Stimulated activated CD4-positive, alpha-beta T cell treated with anti-CD3 and anti-CD28 coated beads, Interleukin-4, amount 100 ng/mL, for 4 hours (primary cell): ENCODE results near the gene DACH2.

Source experiments
- DNase-seq, 2 experiments: peaks; one replicate each; pipeline ENCODE4 v3.0.0-alpha.2; 2020

Gene DACH2

DNA sequence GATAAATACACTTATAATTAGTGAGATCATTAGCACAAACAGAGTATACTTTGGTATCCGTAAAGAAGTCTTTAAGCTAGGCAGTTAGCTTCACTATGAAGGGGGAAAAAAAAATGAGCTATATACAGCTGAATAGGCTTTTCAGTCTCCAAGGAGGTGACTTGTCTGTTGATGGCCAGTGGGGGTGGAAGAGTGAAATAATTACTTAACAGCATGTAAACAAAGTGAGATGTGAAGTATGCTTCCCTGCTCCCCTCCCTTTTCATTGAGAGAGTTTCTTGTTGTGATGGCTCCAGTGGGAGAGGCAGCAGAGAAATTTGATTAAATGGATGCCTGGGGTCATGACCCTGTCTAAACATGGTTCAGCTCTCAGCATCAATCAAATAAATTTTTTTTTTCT is 180.9 kb downstream of the DACH2 start:
- DNase-seq = no peak

GRCh38 chrX:86348669-86349068 is 200.4 kb downstream of the DACH2 start:
- no peak for DNase-seq

- no peak for DNase-seq
Observed at GRCh38 chrX:86349115-86349514, 200.9 kb downstream of the DACH2 start.

GRCh38 chrX:86369847-86370630 is 221.8 kb downstream of the DACH2 start:
- no peak for DNase-seq

DNA sequence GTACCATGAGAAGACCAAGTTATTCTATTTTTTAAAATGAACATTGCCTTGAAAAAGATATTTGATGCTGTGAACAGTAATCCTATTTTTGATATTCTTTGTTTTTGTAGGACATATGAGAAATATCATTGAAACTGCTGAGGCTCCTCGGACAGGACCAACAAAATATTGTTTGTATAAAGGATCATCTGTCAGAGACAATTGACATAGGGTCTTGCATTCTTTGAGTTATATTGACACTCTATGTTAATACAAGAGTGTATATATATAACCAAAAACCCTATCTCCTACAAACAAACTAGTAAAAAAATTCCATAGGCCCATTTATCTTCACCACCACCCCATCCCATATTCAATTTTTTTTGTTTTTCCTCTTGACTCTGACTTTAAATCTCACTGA is 222.7 kb downstream of the DACH2 start:
- no peak for DNase-seq

DNA sequence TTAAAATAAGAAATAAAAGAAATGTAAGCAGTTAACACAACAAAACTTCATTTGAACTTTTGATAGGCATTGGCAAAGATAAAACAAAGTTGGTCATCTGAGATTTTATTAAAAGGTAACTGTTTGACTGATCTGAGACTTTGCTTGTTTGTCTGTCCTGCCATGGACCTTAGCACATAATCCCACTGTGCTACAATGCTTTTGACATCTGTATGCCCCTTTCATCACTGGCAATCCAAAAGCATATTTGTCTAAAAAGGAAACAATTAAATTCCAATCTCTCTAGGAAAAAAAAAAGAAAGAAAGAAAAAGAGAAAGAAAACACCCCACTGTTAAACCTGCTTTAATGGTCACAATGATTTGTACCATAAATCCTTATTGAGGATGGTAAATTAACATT is 231.0 kb downstream of the DACH2 start:
- no peak for DNase-seq

DNA sequence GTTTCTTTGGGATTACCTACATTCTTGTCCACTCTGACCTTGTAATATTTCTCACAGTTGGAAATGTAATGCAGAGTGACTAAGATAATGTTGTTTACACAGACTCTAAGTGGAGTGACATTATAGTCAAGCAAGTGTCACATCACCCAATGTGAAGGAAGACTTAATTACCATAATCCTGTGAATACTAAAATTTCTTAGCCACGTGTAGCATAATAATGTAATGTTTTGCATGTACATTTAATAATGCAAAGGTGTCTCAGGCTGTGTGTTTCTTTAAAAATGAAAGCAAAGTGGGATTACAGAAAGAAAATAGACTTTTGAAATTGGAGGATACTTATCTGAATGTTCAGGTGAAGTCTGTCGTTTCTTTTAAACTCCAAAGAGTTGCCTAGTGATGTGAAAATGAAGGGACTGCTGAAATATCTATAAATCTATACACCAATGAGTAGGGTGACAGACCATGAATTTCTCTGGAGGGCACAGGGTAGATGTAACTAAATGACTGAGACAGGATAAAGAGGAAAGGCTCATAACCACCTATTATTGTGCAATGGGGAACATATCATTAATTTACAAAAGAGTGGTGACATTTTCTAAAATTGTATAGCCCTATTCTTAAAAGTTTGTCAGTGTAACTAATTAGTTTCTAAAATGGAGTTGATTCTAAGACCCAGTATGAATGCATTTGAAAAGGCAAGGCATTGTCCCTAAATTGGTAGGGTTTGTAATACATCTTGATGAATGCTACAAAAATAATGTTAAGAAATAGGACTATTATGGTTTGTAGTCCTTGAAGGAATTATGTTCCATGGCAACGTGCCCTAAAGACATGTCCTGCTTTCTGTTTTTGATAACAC is 235.7 kb downstream of the DACH2 start:
- DNase-seq = no peak

DNA sequence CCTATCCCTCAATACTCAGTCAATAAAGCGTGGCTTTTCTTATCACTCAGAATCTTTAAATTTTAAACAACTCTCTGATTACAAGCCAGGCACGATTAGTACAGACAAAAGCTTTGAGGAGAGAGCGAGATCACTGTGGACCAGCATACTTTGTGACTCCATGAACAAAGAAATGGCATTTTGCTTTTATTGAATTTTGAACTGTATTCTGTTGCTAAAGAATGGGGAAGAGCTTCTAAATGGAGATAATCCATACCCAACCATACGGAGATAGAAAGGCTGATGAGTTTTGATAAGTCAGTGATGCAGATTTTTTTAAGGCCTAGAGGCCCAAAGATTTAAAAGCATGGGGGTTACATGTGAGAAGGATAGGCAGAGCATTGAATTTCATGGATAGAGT is 259.1 kb downstream of the DACH2 start:
- no peak for DNase-seq

GRCh38 chrX:86421771-86422170 is 273.5 kb downstream of the DACH2 start:
- no peak for DNase-seq

- no peak for DNase-seq
Observed at GRCh38 chrX:86436116-86436515, 287.9 kb downstream of the DACH2 start.

DNA sequence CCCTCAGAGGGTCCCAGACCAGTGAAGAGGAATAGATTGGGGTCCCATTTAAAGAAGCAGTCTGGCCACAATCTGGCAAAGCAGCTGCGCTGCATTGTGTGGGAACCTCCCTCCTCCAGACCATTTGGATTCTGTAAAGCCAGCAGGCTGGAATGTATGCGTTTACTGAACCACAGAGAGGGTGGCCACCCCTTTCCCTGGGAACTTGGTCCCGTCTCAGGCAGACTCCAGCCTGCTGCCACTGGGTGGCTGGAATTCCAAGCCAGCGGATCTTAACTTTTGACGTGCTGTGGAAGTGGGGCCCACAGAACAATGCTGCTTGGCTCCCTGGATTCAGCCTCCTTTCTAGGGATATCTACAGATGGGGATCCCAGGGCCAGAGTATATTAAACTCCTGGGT is 307.2 kb downstream of the DACH2 start:
- DNase-seq = no peak

DNA sequence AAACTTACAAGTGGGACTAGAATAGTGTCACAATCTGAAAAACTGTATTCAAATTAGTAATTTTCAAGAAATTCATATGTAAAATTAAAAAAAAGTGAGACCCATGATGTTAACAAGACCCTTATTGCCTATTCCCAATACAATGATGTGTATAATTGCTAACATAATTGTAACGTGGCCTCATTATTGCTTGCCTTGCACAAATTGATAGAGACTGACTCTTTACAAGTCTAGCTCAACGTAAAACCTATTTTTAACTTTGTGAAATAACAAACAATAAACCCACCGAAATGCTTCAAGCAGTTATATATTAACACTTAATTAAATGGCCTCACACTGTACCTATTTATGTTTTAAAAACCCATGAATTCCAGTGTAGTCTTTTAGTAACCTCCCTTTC is 312.5 kb downstream of the DACH2 start:
- DNase-seq = no peak

DNA sequence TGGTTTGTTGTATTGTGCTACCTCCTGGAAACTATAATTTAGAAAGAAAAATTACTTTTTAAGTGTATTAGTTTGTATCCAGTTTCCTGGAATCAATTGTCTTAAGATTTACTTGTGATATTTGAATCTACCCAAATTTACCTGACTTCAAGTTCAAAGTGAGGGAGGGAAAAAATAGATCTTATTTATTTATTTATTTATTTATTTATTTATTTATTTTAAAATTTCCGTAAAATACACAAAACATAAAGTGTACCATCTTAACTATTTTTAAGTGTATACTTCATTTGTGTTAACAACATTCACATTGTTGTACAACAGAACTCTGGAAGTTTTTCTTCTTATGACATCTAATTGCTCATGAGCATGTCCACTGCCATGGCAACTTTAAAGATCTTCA is 356.0 kb downstream of the DACH2 start:
- no peak for DNase-seq

DNA sequence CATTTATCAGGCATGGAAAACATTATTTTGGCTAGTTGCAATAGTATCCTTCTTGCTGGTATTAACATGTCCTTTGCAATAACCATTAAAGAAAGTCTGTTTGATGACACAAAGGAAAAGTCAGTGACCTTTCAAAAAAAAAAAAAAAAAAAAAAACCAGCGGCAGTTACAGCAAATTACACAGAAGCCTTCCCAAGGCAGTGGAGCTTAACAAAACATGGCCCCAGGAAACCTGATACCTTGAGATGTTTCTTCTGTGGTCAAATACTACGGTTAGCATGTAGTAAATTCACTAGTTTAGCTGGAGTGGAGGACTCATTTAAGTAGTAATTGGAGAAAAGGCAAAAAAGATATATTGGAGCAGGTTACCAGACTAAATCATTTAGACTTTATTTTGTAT is 359.1 kb downstream of the DACH2 start:
- no peak for DNase-seq

- DNase-seq = no peak
Observed at GRCh38 chrX:86579777-86580176, 431.5 kb downstream of the DACH2 start.

- no peak for DNase-seq
Observed at GRCh38 chrX:86604607-86605006, 456.4 kb downstream of the DACH2 start.

GRCh38 chrX:86696951-86697350 is 548.7 kb downstream of the DACH2 start:
- DNase-seq = no peak

GRCh38 chrX:86711531-86712180 is 563.4 kb downstream of the DACH2 start:
- no peak for DNase-seq

- DNase-seq = no peak
Observed at GRCh38 chrX:86714441-86714840, 566.2 kb downstream of the DACH2 start.

DNA sequence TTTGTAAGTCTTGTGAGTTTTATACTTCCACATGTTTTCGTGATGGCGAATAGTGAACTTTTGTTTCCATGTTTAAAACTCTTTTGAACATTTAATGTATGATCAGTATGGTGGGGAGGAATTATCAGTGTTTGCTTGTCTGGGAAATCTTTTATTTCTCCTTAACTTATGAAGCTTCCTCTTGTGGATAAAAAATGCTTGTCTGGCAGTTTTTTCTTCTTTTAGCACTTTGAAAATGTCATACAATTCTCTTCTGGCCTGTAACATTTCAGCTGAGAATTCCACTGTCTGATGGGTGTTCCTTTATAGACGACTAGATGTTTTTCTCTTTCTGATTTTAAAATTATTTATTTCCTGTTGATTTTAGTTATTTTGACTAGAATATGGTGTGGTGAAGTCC is 576.0 kb downstream of the DACH2 start:
- no peak for DNase-seq

GRCh38 chrX:86747091-86747490 is 598.8 kb downstream of the DACH2 start:
- DNase-seq = no peak

DNA sequence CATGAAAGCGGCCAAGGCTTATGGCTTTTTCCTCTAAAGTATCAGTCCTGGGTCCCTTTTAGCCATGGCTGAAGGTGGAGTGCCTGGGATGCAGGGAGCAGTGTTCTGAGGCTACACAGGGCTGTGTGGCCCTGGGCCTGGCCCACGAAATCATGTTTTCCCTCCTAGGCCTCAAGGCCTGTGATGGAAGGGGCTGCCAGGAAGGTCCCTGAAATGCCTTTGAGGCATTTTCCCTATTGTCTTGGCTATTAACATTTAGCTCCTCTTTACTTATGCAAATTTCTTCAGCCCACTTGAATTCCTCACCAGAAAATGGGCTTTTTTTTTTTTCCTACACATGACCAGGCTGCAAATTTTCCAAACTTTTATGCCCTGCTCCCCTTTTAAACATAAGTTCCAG is 657.0 kb downstream of the DACH2 start:
- no peak for DNase-seq

- DNase-seq = no peak
Observed at GRCh38 chrX:86806786-86807185, 658.5 kb downstream of the DACH2 start.

GRCh38 chrX:86809651-86810050 is 661.4 kb downstream of the DACH2 start:
- no peak for DNase-seq
